OCI-M2 (cell line): ENCODE data around the gene OR4C11.

Experiments
- DNase-seq: peaks from one replicate; lab custom pipeline; 2025; ENCODE audit not compliant: unreplicated experiment; lab: John Stamatoyannopoulos, UW

The OR4C11 gene, protein sequence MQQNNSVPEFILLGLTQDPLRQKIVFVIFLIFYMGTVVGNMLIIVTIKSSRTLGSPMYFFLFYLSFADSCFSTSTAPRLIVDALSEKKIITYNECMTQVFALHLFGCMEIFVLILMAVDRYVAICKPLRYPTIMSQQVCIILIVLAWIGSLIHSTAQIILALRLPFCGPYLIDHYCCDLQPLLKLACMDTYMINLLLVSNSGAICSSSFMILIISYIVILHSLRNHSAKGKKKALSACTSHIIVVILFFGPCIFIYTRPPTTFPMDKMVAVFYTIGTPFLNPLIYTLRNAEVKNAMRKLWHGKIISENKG

DNA sequence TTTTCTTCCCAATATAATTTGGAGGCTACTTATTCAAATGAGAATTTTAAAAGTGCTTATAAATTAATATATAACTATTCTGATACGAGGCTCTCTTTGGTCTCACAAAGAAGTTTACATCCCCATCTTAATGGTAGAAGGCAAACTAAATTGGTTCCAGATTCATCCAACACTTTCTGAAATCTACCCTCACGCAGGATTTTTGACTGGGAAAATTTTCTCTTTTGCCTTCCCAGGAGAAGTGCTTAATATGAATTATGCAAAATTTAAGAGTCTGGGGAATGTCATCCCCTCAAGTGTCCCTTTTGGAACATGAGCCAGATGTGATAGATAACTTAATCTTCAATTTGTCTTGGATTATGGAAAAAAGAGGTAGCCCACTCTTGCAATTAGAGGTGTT is at the start of gene OR4C11:
TSS of gene OR4C11 (minus strand) at position 101 of the 400 bp plus-strand sequence. CDS start 3,272 bp downstream, outside the sequence.
- no peak for DNase-seq

DNA sequence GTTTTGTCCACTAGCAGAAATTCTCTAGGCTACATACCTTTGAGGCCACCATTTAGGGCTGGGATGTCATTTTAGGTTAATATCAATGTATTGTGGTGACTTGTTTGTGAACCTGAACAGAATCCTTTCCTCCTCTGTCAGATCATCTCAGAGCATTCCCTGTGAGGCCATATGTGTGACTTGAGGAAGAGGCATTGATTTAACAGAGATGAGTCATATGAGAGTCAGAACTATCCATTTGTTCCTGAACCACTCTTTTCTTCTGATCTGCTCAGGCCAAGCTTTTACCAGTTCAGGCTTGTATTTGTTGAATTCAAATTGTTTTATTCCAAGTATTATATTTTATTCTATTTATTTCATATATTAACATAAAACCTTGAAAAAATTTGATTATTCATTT is 47.7 kb upstream of the OR4C11 start:
- DNase-seq: no peak

DNA sequence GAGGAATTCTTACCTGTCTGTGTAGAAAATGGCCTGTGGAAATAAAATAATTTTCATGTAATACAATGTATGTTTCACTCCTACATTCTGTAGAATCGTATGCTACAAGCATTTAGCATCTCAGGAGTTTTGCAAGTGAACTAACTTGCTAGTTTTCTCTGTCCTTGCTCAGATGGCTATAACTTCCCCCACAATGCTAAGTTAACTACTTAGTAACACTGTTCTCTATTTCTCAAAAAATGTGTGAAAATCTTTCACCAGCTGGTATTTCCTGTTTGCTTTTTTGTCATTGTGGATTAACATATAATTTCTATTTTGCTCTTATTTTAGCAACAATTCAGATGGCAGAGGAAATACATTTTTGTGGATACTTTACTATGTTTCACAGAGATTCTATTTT is 45.1 kb upstream of the OR4C11 start:
- DNase-seq: no peak

DNA sequence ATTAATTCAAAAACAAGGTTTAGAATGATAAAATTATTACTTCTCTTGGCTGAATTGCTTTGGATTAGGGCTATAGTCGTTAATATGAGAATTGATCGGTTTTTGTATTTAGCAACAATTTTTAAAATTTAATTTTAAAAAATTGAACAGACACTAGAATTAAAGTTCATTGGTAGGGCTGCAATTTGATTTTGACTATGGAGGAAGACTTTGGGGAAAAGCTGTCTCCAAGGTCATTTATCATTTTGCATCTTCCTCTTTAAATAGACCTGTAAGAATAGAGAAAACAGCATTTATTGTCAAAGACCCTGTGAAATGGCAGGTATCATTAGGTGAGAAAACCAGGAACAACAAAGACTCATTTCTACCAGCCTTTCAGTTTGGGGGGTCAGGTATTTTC is 40.6 kb upstream of the OR4C11 start, which contains the start of gene OR4S2:
TSS of gene OR4S2 (plus strand) at position 301 of the 400 bp plus-strand sequence. CDS start 2,577 bp downstream, outside the sequence.
- no peak for DNase-seq

DNA sequence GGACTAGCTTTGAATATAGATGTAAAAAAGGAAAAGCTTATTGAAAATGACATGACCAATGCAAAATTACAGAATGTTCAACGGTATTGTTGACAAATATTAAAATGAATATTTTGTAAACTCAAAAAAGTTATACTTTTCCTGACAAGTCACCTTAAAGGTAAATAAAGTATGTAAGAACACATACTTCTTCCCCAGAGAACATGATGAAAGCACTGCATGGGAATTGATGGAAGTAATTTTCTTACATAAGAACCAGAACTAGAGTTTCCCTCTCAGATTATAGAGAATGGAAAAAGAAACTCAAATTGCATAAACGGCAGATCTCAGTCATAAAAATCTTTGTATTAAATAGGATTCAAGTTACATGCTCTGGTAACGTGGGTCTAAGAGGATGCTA is 27.4 kb upstream of the OR4C11 start, which contains the start of gene OR4P4:
TSS of gene OR4P4 (plus strand) at position 301 of the 400 bp plus-strand sequence.
- no peak for DNase-seq

DNA sequence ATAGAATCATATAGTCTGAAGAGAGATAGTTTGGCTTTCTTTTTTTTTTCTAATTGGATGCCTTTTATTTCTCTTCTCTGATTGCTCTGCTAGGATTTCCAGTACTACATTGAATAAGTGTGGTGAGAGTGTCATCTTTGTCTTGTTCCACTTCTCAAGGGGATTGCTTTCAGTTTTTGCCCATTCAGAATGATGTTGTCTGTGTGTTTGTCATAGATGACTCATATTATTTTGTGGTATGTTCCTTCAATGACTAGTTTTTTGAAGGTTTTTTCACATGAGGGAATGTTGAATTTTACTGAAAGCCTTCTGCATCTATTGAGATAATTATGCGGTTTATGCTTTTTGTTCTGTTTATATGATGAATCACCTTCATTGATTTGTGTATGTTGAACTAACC is 17.1 kb upstream of the OR4C11 start:
- DNase-seq: no peak

DNA sequence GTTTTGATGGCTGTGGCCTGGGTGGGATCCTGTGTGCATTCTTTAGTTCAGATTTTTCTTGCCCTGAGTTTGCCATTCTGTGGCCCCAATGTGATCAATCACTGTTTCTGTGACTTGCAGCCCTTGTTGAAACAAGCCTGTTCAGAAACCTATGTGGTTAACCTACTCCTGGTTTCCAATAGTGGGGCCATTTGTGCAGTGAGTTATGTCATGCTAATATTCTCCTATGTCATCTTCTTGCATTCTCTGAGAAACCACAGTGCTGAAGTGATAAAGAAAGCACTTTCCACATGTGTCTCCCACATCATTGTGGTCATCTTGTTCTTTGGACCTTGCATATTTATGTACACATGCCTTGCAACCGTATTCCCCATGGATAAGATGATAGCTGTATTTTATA is 34.9 kb downstream of the OR4C11 start:
- no peak for DNase-seq

DNA sequence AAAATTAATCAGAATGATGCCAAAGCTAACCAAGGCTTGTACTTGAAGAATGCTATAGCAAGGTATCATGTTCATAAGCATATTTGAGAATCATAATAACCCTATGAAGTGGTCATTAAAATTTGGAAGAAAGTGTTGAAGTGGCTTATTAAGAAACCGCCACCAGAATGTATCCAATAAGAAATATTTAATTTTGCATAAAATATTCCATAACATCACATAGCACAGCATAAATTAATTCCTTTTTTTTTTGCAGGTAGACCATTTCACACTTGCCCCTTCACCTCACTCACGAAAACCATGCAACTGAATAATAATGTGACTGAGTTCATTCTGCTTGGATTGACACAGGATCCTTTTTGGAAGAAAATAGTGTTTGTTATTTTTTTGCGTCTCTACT is 35.6 kb downstream of the OR4C11 start, which contains the start of gene OR4C16:
TSS of gene OR4C16 (plus strand) at position 301 of the 400 bp plus-strand sequence. CDS start at position 301, 0 bp downstream.
- no peak for DNase-seq

DNA sequence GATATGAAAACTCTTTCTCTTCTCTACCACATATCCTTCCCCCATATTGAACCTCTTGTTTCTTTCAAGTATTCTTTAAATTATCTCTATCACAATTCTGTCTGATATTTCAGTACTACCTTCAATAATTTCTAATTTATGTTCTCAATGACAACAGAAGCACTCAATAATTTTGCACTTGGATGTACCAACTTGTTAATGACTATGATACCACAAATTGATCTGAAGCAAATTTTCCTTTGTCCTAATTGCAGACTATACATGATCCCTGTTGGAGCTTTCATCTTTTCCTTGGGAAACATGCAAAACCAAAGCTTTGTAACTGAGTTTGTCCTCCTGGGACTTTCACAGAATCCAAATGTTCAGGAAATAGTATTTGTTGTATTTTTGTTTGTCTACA is 53.3 kb downstream of the OR4C11 start, which contains the start of gene OR4C15:
TSS of gene OR4C15 (plus strand) at position 301 of the 400 bp plus-strand sequence. CDS start at position 301, 0 bp downstream.
- DNase-seq: no peak
